H9 (cell line): Measurements from ENCODE around the gene FARP1. TPM values are rescaled to one million over a fixed set of nuclear protein-coding genes. Genes with fewer than 3 reads are reported as not detected.

ENCODE experiments used
- DNase-seq: peaks from one replicate; pipeline ENCODE4 v3.0.0-alpha.2; 2017
- H2AFZ ChIP-seq: one replicate; pipeline ENCODE4 v1.6.1; 2013; ENCODE audit warnings: mild to moderate bottlenecking, low read length, control low read depth, moderate library complexity
- H2AK5ac ChIP-seq: 2 replicates; pipeline ENCODE4 v1.6.1; 2013; ENCODE audit warnings: low read length, control low read depth, mixed read lengths; ENCODE audit not compliant: insufficient read length
- H2BK120ac ChIP-seq: one replicate; pipeline ENCODE4 v1.6.1; 2013; ENCODE audit warnings: low read depth, mild to moderate bottlenecking, low read length, control low read depth, inconsistent platforms; ENCODE audit not compliant: poor library complexity, severe bottlenecking
- H2BK12ac ChIP-seq: 2 replicates; pipeline ENCODE4 v1.6.1; 2013; ENCODE audit warnings: low read length, control low read depth, mixed read lengths, low read depth; ENCODE audit not compliant: insufficient read length
- H2BK15ac ChIP-seq: 2 replicates; pipeline ENCODE4 v1.6.1; 2013; ENCODE audit warnings: low read depth, low read length, control low read depth
- H2BK20ac ChIP-seq: one replicate; pipeline ENCODE4 v1.6.1; 2013; ENCODE audit warnings: low read depth, mild to moderate bottlenecking, low read length, control low read depth, inconsistent platforms; ENCODE audit not compliant: poor library complexity, severe bottlenecking
- H2BK5ac ChIP-seq: 2 replicates; pipeline ENCODE4 v1.6.1; 2013; ENCODE audit warnings: low read length, control low read depth, mixed read lengths; ENCODE audit not compliant: insufficient read length
- H3K14ac ChIP-seq: 2 replicates; pipeline ENCODE4 v1.6.1; 2013; ENCODE audit warnings: low read length, control low read depth; ENCODE audit not compliant: insufficient read depth
- H3K18ac ChIP-seq: 2 replicates; pipeline ENCODE4 v1.6.1; 2013; ENCODE audit warnings: low read depth, mild to moderate bottlenecking, mixed read lengths, low read length, control low read depth; ENCODE audit not compliant: insufficient read length
- H3K23ac ChIP-seq: 2 replicates; pipeline ENCODE4 v1.6.1; 2013; ENCODE audit warnings: low read length, control low read depth, mixed read lengths, low read depth; ENCODE audit not compliant: insufficient read length
- H3K23me2 ChIP-seq: 2 replicates; pipeline ENCODE4 v1.6.1; 2013; ENCODE audit warnings: low read depth, mild to moderate bottlenecking, mixed read lengths, low read length, control low read depth; ENCODE audit not compliant: insufficient read length, poor library complexity, severe bottlenecking
- H3K27ac ChIP-seq: 2 replicates; pipeline ENCODE4 v1.5.1; 2013; ENCODE audit warnings: low read length, control low read depth, mixed read lengths, low read depth; ENCODE audit not compliant: insufficient read length
- H3K27me3 ChIP-seq: 2 replicates; pipeline ENCODE4 v1.6.1; 2013; ENCODE audit warnings: low read length, control low read depth, inconsistent platforms; ENCODE audit not compliant: insufficient read depth
- H3K4ac ChIP-seq: 2 replicates; pipeline ENCODE4 v1.6.1; 2013; ENCODE audit warnings: low read depth, mild to moderate bottlenecking, control low read depth, inconsistent platforms, low read length, moderate library complexity
- H3K4me1 ChIP-seq: 2 replicates; pipeline ENCODE4 v1.6.1; 2013; ENCODE audit warnings: low read length, control low read depth, inconsistent platforms; ENCODE audit not compliant: insufficient read depth
- H3K4me2 ChIP-seq: 2 replicates; pipeline ENCODE4 v1.6.1; 2013; ENCODE audit warnings: low read length, control low read depth, mixed read lengths; ENCODE audit not compliant: insufficient read length, insufficient read depth
- H3K56ac ChIP-seq: 2 replicates; pipeline ENCODE4 v1.6.1; 2013; ENCODE audit warnings: low read depth, mild to moderate bottlenecking, mixed read lengths, low read length, control low read depth; ENCODE audit not compliant: insufficient read length
- H3K79me1 ChIP-seq: 2 replicates; pipeline ENCODE4 v1.6.1; 2013; ENCODE audit warnings: low read depth, mild to moderate bottlenecking, moderate library complexity, low read length, control low read depth, inconsistent platforms; ENCODE audit not compliant: insufficient read depth, poor library complexity, severe bottlenecking
- H3K79me2 ChIP-seq: 2 replicates; pipeline ENCODE4 v1.6.1; 2013; ENCODE audit warnings: low read length, control low read depth, inconsistent platforms; ENCODE audit not compliant: insufficient read depth
- H3K9ac ChIP-seq: 2 replicates; pipeline ENCODE4 v1.6.1; 2013; ENCODE audit warnings: low read length, control low read depth, mixed read lengths; ENCODE audit not compliant: insufficient read length; ENCODE audit errors: extremely low read depth
- H3K9me3 ChIP-seq: one replicate; pipeline ENCODE4 v1.6.1; 2013; ENCODE audit warnings: low read depth, low read length, inconsistent platforms; ENCODE audit not compliant: control insufficient read depth
- H3T11ph ChIP-seq: one replicate; pipeline ENCODE4 v1.6.1; 2013; ENCODE audit warnings: mild to moderate bottlenecking, low read length, control low read depth, inconsistent platforms
- H4K20me1 ChIP-seq: one replicate; pipeline ENCODE4 v1.6.1; 2013; ENCODE audit not compliant: control insufficient read depth, insufficient read length, insufficient read depth
- H4K5ac ChIP-seq: 2 replicates; pipeline ENCODE4 v1.6.1; 2013; ENCODE audit warnings: low read depth, mild to moderate bottlenecking, mixed read lengths, low read length, control low read depth; ENCODE audit not compliant: insufficient read length
- H4K8ac ChIP-seq: replicated peaks from 2 replicates; pipeline ENCODE4 v1.6.1; 2013; ENCODE audit warnings: low read length, control low read depth, mixed read lengths, low read depth; ENCODE audit not compliant: insufficient read length
- H4K91ac ChIP-seq: 2 replicates; pipeline ENCODE4 v1.6.1; 2013; ENCODE audit warnings: low read depth, mild to moderate bottlenecking, moderate library complexity, mixed read lengths, low read length, control low read depth; ENCODE audit not compliant: insufficient read length
- H3K27ac Mint-ChIP-seq, 3 experiments: 2 replicates in 2 of 3; 3 replicates in 1 of 3; pipeline ENCODE4 v1.8.0; 2020 to 2021; ENCODE audit warnings: mixed read lengths in 3 of 3, mild to moderate bottlenecking in 1 of 3, moderate library complexity in 1 of 3
- H3K27me3 Mint-ChIP-seq: 2 replicates; pipeline ENCODE4 v1.8.0; 2021; ENCODE audit warnings: low read depth, mild to moderate bottlenecking, moderate library complexity, mixed read lengths
- H3K36me3 Mint-ChIP-seq, 3 experiments: 2 replicates in 2 of 3; 3 replicates in 1 of 3; pipeline ENCODE4 v1.8.0; 2020 to 2021; ENCODE audit warnings: low read depth in 3 of 3, mixed read lengths in 3 of 3; ENCODE audit not compliant: insufficient read depth in 1 of 3
- H3K4me1 Mint-ChIP-seq, 2 experiments: 2 replicates each; pipeline ENCODE4 v1.8.0; 2020; ENCODE audit warnings: mixed read lengths in 2 of 2
- H3K4me3 Mint-ChIP-seq, 2 experiments: 2 replicates in 1 of 2; 3 replicates in 1 of 2; pipeline ENCODE4 v1.8.0; 2020 to 2021; ENCODE audit warnings: mild to moderate bottlenecking in 2 of 2, mixed read lengths in 2 of 2, moderate library complexity in 1 of 2
- H3K9me3 Mint-ChIP-seq, 2 experiments: 2 replicates in 1 of 2; 3 replicates in 1 of 2; pipeline ENCODE4 v1.8.0; 2020; ENCODE audit warnings: mild to moderate bottlenecking in 2 of 2, mixed read lengths in 2 of 2, moderate library complexity in 1 of 2
- CTCF ChIP-seq: fragments of 200-600 bp; sonication (generic); conservative IDR thresholded peaks from 3 replicates; pipeline ENCODE4 v1.8.0; 2021; ENCODE audit warnings: antibody characterized with exemption, mild to moderate bottlenecking
- WGBS: extraction: QIAGEN DNeasy Blood & Tissue Kit; methylation state at CpG from one replicate; pipeline ENCODE4 v1.1.7; 2013; ENCODE audit warnings: missing lambda C conversion rate, low lambda C conversion rate, mixed read lengths; ENCODE audit not compliant: insufficient read length; ENCODE audit errors: extremely low coverage; 5-methylcytosine and 5-hydroxymethylcytosine counted together
- total RNA-seq: library from RNA; stranded (reverse); gene quantifications from 2 replicates; pipeline ENCODE4 v1.2.1, GENCODE V29; 2021

FARP1 gene
- total RNA-seq, 1 experiment from 2014 or later, result 95.9 TPM

DNA sequence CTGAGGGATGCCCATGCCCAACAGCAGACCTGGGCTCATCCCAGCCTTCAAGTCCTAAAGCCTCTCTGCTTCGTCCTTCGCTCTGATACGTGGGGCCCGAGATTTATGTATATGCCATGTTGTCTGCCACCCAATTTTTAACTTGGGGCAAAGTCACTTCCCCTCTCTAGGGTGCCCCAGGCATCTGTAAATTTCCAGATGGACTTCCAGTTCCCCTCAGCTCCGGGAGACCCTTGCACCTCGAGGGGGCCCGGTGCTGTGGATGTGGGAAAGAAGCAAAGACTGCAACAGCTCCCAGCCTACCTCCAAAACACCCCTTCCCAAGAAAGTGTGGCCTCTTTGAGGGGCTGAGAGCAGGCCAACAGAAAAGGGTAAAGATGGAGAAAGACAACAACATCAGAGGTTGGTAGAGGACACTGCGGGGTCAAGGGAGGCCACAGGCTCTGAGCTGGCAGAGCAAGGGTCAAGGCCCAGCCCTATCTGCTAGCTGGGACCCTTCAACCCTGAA lies 336.7 kb downstream of the FARP1 start:
- H3K56ac ChIP-seq, result no peak overlapping the region
- Mint-ChIP-seq H3K9me3 (no peaks in the 10 kb centered on the region), H3K27ac (peak overlapping the region; percentile 19 to 62 (median 44); a peak in 5 of 7 replicates)

More for the DNA sequence above, 336.7 kb downstream of the FARP1 start:
- H3K4me2 ChIP-seq, result no peak overlapping the region
- H3K79me1 ChIP-seq, result peaks cover 17% of the 10 kb centered on the region
- H2BK5ac ChIP-seq, result no peak overlapping the region
- H2BK120ac ChIP-seq, result no peak overlapping the region
- H3K9me3 ChIP-seq, result no peaks in the 10 kb centered on the region
- no CpG with 5 or more reads among the region's 8 CpGs for WGBS
- Mint-ChIP-seq H3K36me3 (peaks cover under 1 to 14% (median 9%) of the 10 kb centered on the region in 3 experiments; a peak in 6 of 7 replicates), H3K4me1 (peaks cover 71 to 78% of the 10 kb centered on the region in 2 experiments), H3K4me3 (0 out of 5 replicates have a peak overlapping the region, but pooled peaks of 1 of the 2 experiments have one; percentile 35), H3K27me3 (no peaks in the 10 kb centered on the region)
- no peak overlapping the region for H2BK12ac ChIP-seq
- no peak overlapping the region for H3K4ac ChIP-seq
- no peaks in the 10 kb centered on the region for H3K23me2 ChIP-seq
- no peaks in the 10 kb centered on the region for H4K20me1 ChIP-seq
- H3K18ac ChIP-seq, result no peak overlapping the region
- no peak overlapping the region for H2AK5ac ChIP-seq
- no peak overlapping the region for H3K27ac ChIP-seq
- no peak for DNase-seq
- no peak overlapping the region for H4K8ac ChIP-seq
- peaks cover 15% of the 10 kb centered on the region; the same call in 1 of the 2 replicates for H3K4me1 ChIP-seq
- H3K9ac ChIP-seq, result no peak overlapping the region
- TF ChIP-seq CTCF, result no peak
- H2BK20ac ChIP-seq, result no peak overlapping the region
- peaks cover 18% of the 10 kb centered on the region; the same call in 1 of the 2 replicates for H3K79me2 ChIP-seq
- H4K91ac ChIP-seq, result no peak overlapping the region
- no peak overlapping the region for H2BK15ac ChIP-seq
- H3T11ph ChIP-seq, result no peak overlapping the region
- H3K14ac ChIP-seq, result no peak overlapping the region
- H2AFZ ChIP-seq, result no peak overlapping the region
- H4K5ac ChIP-seq, result no peak overlapping the region
- no peak overlapping the region for H3K23ac ChIP-seq
- no peaks in the 10 kb centered on the region for H3K27me3 ChIP-seq
